Colonic mucosa (tissue), 4 donors: Measurements from ENCODE around the gene MRPS2. TPM values are rescaled to one million over a fixed set of nuclear protein-coding genes. Genes with fewer than 3 reads are reported as not detected.

Experiments used
- DNase-seq: peaks from one replicate; pipeline ENCODE4 v3.0.0-alpha.2; 2020
- H3K27ac ChIP-seq: fragments of 200-600 bp; one replicate; pipeline ENCODE4 v1.8.0; 2021
- H3K27me3 ChIP-seq: fragments of 200-600 bp; one replicate; pipeline ENCODE4 v1.8.0; 2021
- H3K36me3 ChIP-seq: fragments of 200-600 bp; one replicate; pipeline ENCODE4 v1.8.0; 2021
- H3K4me1 ChIP-seq: fragments of 200-600 bp; one replicate; pipeline ENCODE4 v1.8.0; 2021; ENCODE audit warnings: mild to moderate bottlenecking
- H3K4me3 ChIP-seq: fragments of 200-600 bp; one replicate; pipeline ENCODE4 v1.8.0; 2021
- H3K9ac ChIP-seq, 2 donors: one replicate each; pipeline ENCODE4 v1.7.0; 2013; ENCODE audit warnings: control low read depth in 2 of 2, low read depth in 2 of 2, low read length in 2 of 2
- H3K9me3 ChIP-seq: fragments of 200-600 bp; one replicate; pipeline ENCODE4 v1.8.0; 2021
- CTCF ChIP-seq: fragments of 200-600 bp; IDR thresholded peaks from one replicate; pipeline ENCODE4 v1.8.0; 2022; ENCODE audit warnings: antibody characterized with exemption, mild to moderate bottlenecking
- intact Hi-C: fragments of 100-400 bp; cut with DNase I; formaldehyde crosslinking; loops from one replicate; pipeline ENCODE4 v1.14.1; 2022
- total RNA-seq, 2 donors: library from RNA; stranded (reverse); fragmentation: NEBNext Ultra II Directional in 1 of 2; extraction: Animal tissue kit (Norgen Biotek cat#: 25700) in 1 of 2; gene quantifications; one replicate each; pipeline ENCODE4 v1.2.1, GENCODE V29; 2021
- donor health status: healthy.
- donor health status: DM: no; HTN: no; CAD: no.
- donor health status: DM: no; HTN: no; CAD: no.

MRPS2 gene
- total RNA-seq, 2 donors from 2014 or later: 35.9 to 61.1 TPM

GRCh38 chr9:135478829-135479468 is 21.5 kb upstream of the MRPS2 start:
- Histone ChIP-seq H3K4me1 (no peaks in the 10 kb centered on the region), H3K27ac (peak overlapping the region; percentile 79), H3K9me3 (no peaks in the 10 kb centered on the region), H3K27me3 (no peaks in the 10 kb centered on the region), H3K36me3 (no peaks in the 10 kb centered on the region), H3K9ac (peak overlapping the region; percentile 34 to 69), H3K4me3 (peak overlapping the region; percentile 59)
- intact Hi-C loops: no loop called here
- TF ChIP-seq CTCF: no peak
- DNase-seq: peak; percentile 78

GRCh38 chr9:135479469-135480052 is 20.9 kb upstream of the MRPS2 start, which contains the start of gene PPP1R26:
PPP1R26 (plus strand) TSS chr9:135479782; CDS start chr9:135484511, 4,729 bp downstream.
- DNase-seq: no peak
- Histone ChIP-seq H3K36me3 (no peaks in the 10 kb centered on the region), H3K4me1 (no peaks in the 10 kb centered on the region), H3K27me3 (no peaks in the 10 kb centered on the region), H3K9me3 (no peaks in the 10 kb centered on the region), H3K9ac (peak within 1 kb of the TSS; percentile 42 to 93), H3K4me3 (peak within 1 kb of the TSS; percentile 94), H3K27ac (peak within 1 kb of the TSS; percentile 79)
- intact Hi-C loops: no loop called here
- no peak for TF ChIP-seq CTCF

- Histone ChIP-seq H3K27me3 (no peaks in the 10 kb centered on the region), H3K9ac (peak overlapping the region; percentile 42 to 93), H3K36me3 (no peaks in the 10 kb centered on the region), H3K4me3 (peak overlapping the region; percentile 94), H3K9me3 (no peaks in the 10 kb centered on the region), H3K4me1 (no peaks in the 10 kb centered on the region), H3K27ac (peak overlapping the region; percentile 78)
- intact Hi-C loops: no loop called here
- TF ChIP-seq CTCF: no peak
- DNase-seq: peak; percentile 71
Observed at GRCh38 chr9:135480071-135480939, 20.2 kb upstream of the MRPS2 start.

DNA sequence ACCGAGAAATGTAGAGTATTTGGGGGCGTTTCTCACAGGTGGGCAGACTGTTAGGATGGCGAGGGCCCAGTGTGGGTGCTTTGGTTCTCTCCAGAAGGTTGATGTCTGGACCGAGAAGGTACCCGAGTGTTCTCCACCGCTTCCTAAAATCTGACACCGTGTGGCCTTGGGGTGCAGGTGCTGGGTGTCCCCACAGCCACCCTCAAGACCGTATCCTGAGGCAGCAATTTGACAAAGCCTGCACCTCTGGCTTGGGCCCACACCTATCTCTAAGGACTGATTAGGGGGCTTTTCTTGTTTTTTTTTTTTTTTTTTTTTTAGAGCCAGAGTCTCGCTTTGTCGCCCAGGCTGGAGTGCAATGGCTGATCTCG is 19.6 kb upstream of the MRPS2 start:
- no peak for TF ChIP-seq CTCF
- Histone ChIP-seq H3K9ac (peak overlapping the region; percentile 42 to 93), H3K4me1 (no peaks in the 10 kb centered on the region), H3K36me3 (no peaks in the 10 kb centered on the region), H3K27ac (no peak overlapping the region), H3K4me3 (peak overlapping the region; percentile 94), H3K9me3 (no peaks in the 10 kb centered on the region), H3K27me3 (no peaks in the 10 kb centered on the region)
- no peak for DNase-seq
- intact Hi-C loops: no loop called here

DNA sequence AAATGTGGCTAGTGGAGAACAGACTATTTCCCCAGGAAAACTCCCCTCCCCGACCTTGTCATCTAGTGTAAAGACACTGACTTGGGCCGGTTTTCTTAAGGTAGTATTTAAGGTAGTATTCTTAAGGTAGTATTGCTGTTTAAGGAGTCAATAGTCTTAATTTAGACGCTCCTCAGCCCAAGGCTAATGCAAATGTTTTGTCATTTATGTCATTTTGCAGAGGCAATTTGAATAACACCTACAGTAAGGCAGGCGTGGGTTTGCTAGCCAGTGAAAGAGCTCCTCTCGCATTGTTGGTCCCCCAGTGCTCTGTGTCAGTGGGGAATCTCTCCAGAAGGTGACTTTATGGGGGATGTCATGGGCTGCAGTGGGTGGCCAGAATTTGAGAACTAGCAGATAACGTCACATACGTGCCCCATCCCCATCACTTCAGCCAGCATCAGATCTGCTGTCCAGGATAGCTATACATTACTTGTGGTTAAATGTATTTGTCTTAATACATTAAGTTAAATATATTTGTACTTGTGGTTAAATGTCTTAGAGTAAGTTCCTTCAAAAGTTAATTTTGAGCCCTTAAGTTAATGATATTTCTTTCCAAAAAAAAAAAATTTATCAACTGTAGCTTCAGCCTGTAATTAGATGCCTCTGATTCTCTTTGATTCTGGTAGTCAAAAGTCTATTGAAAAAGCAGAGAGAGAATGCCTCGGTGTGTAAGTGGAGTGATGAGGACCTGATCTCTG is 18.3 kb upstream of the MRPS2 start:
- no peak overlapping the region for H3K4me3 ChIP-seq
- H3K27me3 ChIP-seq: no peaks in the 10 kb centered on the region
- intact Hi-C loops: no loop called here
- no peaks in the 10 kb centered on the region for H3K9me3 ChIP-seq
- H3K27ac ChIP-seq: no peak overlapping the region
- no peak overlapping the region for H3K9ac ChIP-seq
- no peaks in the 10 kb centered on the region for H3K36me3 ChIP-seq
- no peak for TF ChIP-seq CTCF
- H3K4me1 ChIP-seq: no peaks in the 10 kb centered on the region
- DNase-seq: no peak
